Neural progenitor cell (in vitro differentiated cells): ENCODE measurements around the gene ADAT1. TPM values are rescaled to one million over a fixed set of nuclear protein-coding genes. Genes with fewer than 3 reads are reported as not detected.

Experiments
- DNase-seq: peaks from one replicate; pipeline ENCODE4 v3.0.0-alpha.2; 2016; ENCODE audit warnings: low spot score
- H2AFZ ChIP-seq: fragments of 200-600 bp; sonication (generic); replicated peaks from 2 replicates; pipeline ENCODE4 v1.6.1; 2016; ENCODE audit warnings: antibody characterized with exemption
- H3F3A ChIP-seq: fragments of 200-600 bp; sonication (generic); 2 replicates; pipeline ENCODE4 v1.6.1; 2016; ENCODE audit warnings: antibody characterized with exemption, low read depth
- H3K27ac ChIP-seq: fragments of 200-600 bp; sonication (generic); 2 replicates; pipeline ENCODE4 v1.5.1; 2016; ENCODE audit warnings: mild to moderate bottlenecking
- H3K27me3 ChIP-seq: fragments of 200-600 bp; sonication (generic); 2 replicates; pipeline ENCODE4 v1.6.1; 2016; ENCODE audit warnings: mild to moderate bottlenecking, moderate library complexity
- H3K36me3 ChIP-seq: fragments of 200-600 bp; sonication (generic); 2 replicates; pipeline ENCODE4 v1.5.1; 2016
- H3K4me1 ChIP-seq: fragments of 200-600 bp; sonication (generic); 2 replicates; pipeline ENCODE4 v1.6.1; 2016; ENCODE audit warnings: mixed run types
- H3K4me2 ChIP-seq: fragments of 200-600 bp; sonication (generic); 2 replicates; pipeline ENCODE4 v1.6.1; 2016
- H3K4me3 ChIP-seq: fragments of 200-600 bp; sonication (generic); 2 replicates; pipeline ENCODE4 v1.5.1; 2016
- H3K79me2 ChIP-seq: fragments of 200-600 bp; sonication (generic); 2 replicates; pipeline ENCODE4 v1.6.1; 2016; ENCODE audit warnings: low read depth
- H3K9ac ChIP-seq: fragments of 200-600 bp; sonication (generic); 2 replicates; pipeline ENCODE4 v1.6.1; 2016
- H3K9me3 ChIP-seq: fragments of 200-600 bp; sonication (generic); 2 replicates; pipeline ENCODE4 v1.5.1; 2016; ENCODE audit warnings: low read depth
- H4K20me1 ChIP-seq: fragments of 200-600 bp; sonication (generic); 2 replicates; pipeline ENCODE4 v1.6.1; 2016; ENCODE audit warnings: low read depth
- H3K27ac Mint-ChIP-seq: 3 replicates; pipeline ENCODE4 v1.8.0; 2021; ENCODE audit warnings: mixed read lengths
- H3K27me3 Mint-ChIP-seq: 2 replicates; pipeline ENCODE4 v1.8.0; 2022; ENCODE audit warnings: low read depth, mild to moderate bottlenecking, inconsistent platforms, moderate library complexity, mixed read lengths; ENCODE audit not compliant: insufficient read depth
- H3K36me3 Mint-ChIP-seq: 3 replicates; pipeline ENCODE4 v1.8.0; 2021; ENCODE audit warnings: mixed read lengths
- H3K4me1 Mint-ChIP-seq: 3 replicates; pipeline ENCODE4 v1.8.0; 2021; ENCODE audit warnings: mixed read lengths
- H3K4me3 Mint-ChIP-seq: 3 replicates; pipeline ENCODE4 v1.8.0; 2021; ENCODE audit warnings: mild to moderate bottlenecking, moderate library complexity, mixed read lengths
- H3K9me3 Mint-ChIP-seq: 3 replicates; pipeline ENCODE4 v1.8.0; 2020; ENCODE audit warnings: mixed read lengths
- EZH2 ChIP-seq: fragments of 200-600 bp; sonication (generic); IDR thresholded peaks from 2 replicates; pipeline ENCODE4 v1.6.1; 2017; ENCODE audit warnings: antibody characterized with exemption, mild to moderate bottlenecking, moderate library complexity
- EZH2phosphoT487 ChIP-seq: fragments of 200-600 bp; sonication (generic); IDR thresholded peaks from 2 replicates; pipeline ENCODE4 v1.6.1; 2017; ENCODE audit warnings: antibody characterized with exemption
- total RNA-seq: library from RNA; depleted of rRNA; stranded (reverse); fragments of >200 nt; gene quantifications from 2 replicates; pipeline ENCODE4 v1.2.3, GENCODE V29; 2015; ENCODE audit warnings: low replicate concordance
- TF ChIP-seq, protein P1 (sequence below): fragments of 200-600 bp; sonication (generic); IDR thresholded peaks from 2 replicates; pipeline ENCODE4 v1.5.1; 2017; ENCODE audit warnings: antibody characterized with exemption, mild to moderate bottlenecking

ADAT1 gene
- total RNA-seq, 1 donor from 2014 or later, result 76.6 TPM

DNA sequence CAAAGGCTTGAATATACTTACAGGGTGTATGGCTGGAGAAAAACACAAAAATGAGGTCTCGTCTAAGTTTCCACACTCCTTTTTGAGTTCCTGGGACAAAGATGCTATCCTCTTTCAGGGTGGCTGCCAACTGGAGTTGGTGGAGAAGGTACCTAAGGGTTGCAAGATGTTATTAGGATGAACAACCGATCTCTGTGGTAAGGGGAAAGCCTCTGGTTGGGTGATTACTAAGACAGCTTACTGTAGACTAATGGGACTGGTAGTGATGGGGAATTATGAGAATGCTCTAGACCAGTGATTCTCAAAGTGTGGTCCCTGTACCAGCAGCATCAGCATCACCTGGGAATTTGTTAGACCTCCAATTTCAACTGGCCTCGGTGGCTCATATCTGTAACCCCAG lies 6.0 kb downstream of the ADAT1 start:
- DNase-seq, result no peak
- peaks cover 13% of the 10 kb centered on the region for H3K4me1 Mint-ChIP-seq
- no peaks in the 10 kb centered on the region for H3K9me3 ChIP-seq
- H3K27ac Mint-ChIP-seq, result no peak overlapping the region
- H4K20me1 ChIP-seq, result no peaks in the 10 kb centered on the region
- peaks cover 10% of the 10 kb centered on the region for H3K4me1 ChIP-seq
- no peak overlapping the region for H3K27ac ChIP-seq
- H3K9ac ChIP-seq, result no peak overlapping the region
- H3K27me3 Mint-ChIP-seq, result no peaks in the 10 kb centered on the region
- no peak overlapping the region for H3K4me3 ChIP-seq
- no peaks in the 10 kb centered on the region for H3K9me3 Mint-ChIP-seq
- H3K4me3 Mint-ChIP-seq, result no peak overlapping the region
- peaks cover 2% of the 10 kb centered on the region for H3F3A ChIP-seq
- H3K36me3 Mint-ChIP-seq, result peaks cover 27% of the 10 kb centered on the region
- no peak overlapping the region for H3K4me2 ChIP-seq
- peaks cover 10% of the 10 kb centered on the region for H3K79me2 ChIP-seq
- no peaks in the 10 kb centered on the region for H3K27me3 ChIP-seq
- no peak for TF ChIP-seq EZH2
- no peak for TF ChIP-seq EZH2phosphoT487
- TF ChIP-seq, protein P1, sequence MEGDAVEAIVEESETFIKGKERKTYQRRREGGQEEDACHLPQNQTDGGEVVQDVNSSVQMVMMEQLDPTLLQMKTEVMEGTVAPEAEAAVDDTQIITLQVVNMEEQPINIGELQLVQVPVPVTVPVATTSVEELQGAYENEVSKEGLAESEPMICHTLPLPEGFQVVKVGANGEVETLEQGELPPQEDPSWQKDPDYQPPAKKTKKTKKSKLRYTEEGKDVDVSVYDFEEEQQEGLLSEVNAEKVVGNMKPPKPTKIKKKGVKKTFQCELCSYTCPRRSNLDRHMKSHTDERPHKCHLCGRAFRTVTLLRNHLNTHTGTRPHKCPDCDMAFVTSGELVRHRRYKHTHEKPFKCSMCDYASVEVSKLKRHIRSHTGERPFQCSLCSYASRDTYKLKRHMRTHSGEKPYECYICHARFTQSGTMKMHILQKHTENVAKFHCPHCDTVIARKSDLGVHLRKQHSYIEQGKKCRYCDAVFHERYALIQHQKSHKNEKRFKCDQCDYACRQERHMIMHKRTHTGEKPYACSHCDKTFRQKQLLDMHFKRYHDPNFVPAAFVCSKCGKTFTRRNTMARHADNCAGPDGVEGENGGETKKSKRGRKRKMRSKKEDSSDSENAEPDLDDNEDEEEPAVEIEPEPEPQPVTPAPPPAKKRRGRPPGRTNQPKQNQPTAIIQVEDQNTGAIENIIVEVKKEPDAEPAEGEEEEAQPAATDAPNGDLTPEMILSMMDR, result no peak
- H2AFZ ChIP-seq, result no peak overlapping the region
- no peaks in the 10 kb centered on the region for H3K36me3 ChIP-seq

DNA sequence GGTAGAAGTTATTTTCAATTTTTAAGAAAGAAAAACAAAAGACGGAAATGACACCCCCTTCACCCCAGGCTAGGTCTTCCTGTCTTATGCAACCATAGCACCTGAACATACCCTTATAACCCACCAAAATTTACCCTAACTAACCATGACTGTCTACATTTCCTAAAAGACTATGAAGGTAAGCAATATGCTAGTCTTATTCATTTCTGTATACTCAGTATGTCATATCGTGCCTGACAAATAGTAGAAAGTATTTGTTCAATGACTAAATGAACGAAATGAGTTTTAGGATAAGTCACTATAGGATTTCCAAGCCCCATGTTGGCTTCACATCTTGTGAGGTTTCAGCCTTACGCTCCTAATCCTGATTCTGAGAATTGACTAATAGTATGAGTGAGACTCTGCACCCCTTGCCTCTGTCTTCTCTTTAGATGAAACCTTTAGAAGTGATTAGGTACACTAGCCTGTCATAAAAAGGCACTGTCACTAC lies 6.5 kb downstream of the ADAT1 start:
- Mint-ChIP-seq H3K9me3 (no peaks in the 10 kb centered on the region), H3K36me3 (peaks cover 28% of the 10 kb centered on the region), H3K4me1 (peaks cover 11% of the 10 kb centered on the region), H3K4me3 (no peak overlapping the region), H3K27me3 (no peaks in the 10 kb centered on the region), H3K27ac (no peak overlapping the region)
- TF ChIP-seq, protein P1, result no peak
- TF ChIP-seq EZH2phosphoT487 (no peak), EZH2 (no peak)
- H3F3A ChIP-seq, result no peaks in the 10 kb centered on the region
- H4K20me1 ChIP-seq, result no peaks in the 10 kb centered on the region
- no peak overlapping the region for H3K4me2 ChIP-seq
- no peaks in the 10 kb centered on the region for H3K9me3 ChIP-seq
- DNase-seq, result no peak
- peaks cover 4% of the 10 kb centered on the region for H3K79me2 ChIP-seq
- no peak overlapping the region for H2AFZ ChIP-seq
- no peak overlapping the region for H3K4me3 ChIP-seq
- H3K36me3 ChIP-seq, result no peaks in the 10 kb centered on the region
- H3K9ac ChIP-seq, result no peak overlapping the region
- no peaks in the 10 kb centered on the region for H3K27me3 ChIP-seq
- peaks cover 4% of the 10 kb centered on the region for H3K4me1 ChIP-seq
- no peak overlapping the region for H3K27ac ChIP-seq

DNA sequence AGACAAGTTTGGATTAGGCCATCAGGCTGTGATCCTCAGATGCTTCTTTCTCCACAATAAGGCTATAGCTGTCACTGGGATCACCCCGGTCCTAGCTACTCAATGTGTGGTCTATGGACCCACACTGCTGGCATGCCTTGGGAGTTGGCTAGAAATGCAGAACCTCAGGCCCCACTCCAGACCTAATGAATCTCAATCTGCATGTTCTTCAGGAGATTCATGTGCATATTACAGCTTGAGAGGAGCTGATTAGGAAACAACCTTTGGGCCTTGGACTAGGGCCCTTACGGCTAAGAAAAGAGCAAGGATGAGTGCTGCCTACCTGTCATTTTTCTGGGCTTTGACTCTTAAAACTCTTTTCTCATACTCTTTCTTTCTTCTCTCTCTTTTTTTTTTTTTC lies 7.5 kb downstream of the ADAT1 start:
- no peak overlapping the region for H3K4me2 ChIP-seq
- no peaks in the 10 kb centered on the region for H4K20me1 ChIP-seq
- Mint-ChIP-seq H3K27ac (no peak overlapping the region), H3K9me3 (no peaks in the 10 kb centered on the region), H3K4me1 (peaks cover 1% of the 10 kb centered on the region), H3K36me3 (peaks cover 28% of the 10 kb centered on the region), H3K4me3 (no peak overlapping the region), H3K27me3 (no peaks in the 10 kb centered on the region)
- H3K36me3 ChIP-seq, result no peaks in the 10 kb centered on the region
- no peaks in the 10 kb centered on the region for H3K27me3 ChIP-seq
- no peaks in the 10 kb centered on the region for H3K9me3 ChIP-seq
- H3F3A ChIP-seq, result no peaks in the 10 kb centered on the region
- H3K79me2 ChIP-seq, result no peaks in the 10 kb centered on the region
- H3K9ac ChIP-seq, result no peak overlapping the region
- H3K4me1 ChIP-seq, result no peaks in the 10 kb centered on the region
- TF ChIP-seq, protein P1, result no peak
- TF ChIP-seq EZH2phosphoT487 (no peak), EZH2 (no peak)
- H3K27ac ChIP-seq, result no peak overlapping the region
- no peak overlapping the region for H3K4me3 ChIP-seq
- no peak for DNase-seq
- H2AFZ ChIP-seq, result no peak overlapping the region
